HEK293 (cell line): ENCODE data around the gene NPAS2.

Experiments used
- CTCF ChIA-PET: fragments of 350-600 bp; formaldehyde crosslinking; extraction: SDS; loops from one replicate; lab custom pipeline; 2021; ENCODE audit warnings: antibody characterized with exemption; lab: Yijun Ruan, JAX
- POLR2A ChIA-PET: fragments of 300-600 bp; formaldehyde crosslinking; extraction: SDS; loops from one replicate; lab custom pipeline; 2020; ENCODE audit warnings: antibody characterized with exemption, inconsistent platforms; lab: Yijun Ruan, JAX
- H3K27ac ChIP-seq: fragments of 200-500 bp; sonication (Bioruptor generic); 2 replicates; pipeline ENCODE4 v1.5.1; 2014; ENCODE audit warnings: low read depth, low read length, control low read depth, inconsistent platforms; ENCODE audit errors: extremely low read depth
- H3K36me3 ChIP-seq, 2 experiments: fragments of 200-500 bp in 1 of 2; sonication (Bioruptor generic) in 1 of 2; 1 replicate in 1 of 2; 2 replicates in 1 of 2; pipeline ENCODE4 v1.5.1; 2014 to 2017; ENCODE audit warnings: inconsistent platforms in 2 of 2, low read length in 2 of 2; ENCODE audit not compliant: control insufficient read depth in 2 of 2, insufficient read depth in 1 of 2
- H3K4me1 ChIP-seq: fragments of 200-500 bp; sonication (Bioruptor generic); 2 replicates; pipeline ENCODE4 v1.5.1; 2014; ENCODE audit warnings: mild to moderate bottlenecking, low read length, inconsistent platforms; ENCODE audit not compliant: control insufficient read depth, insufficient read depth
- H3K4me3 ChIP-seq: 2 replicates; pipeline ENCODE4 v1.5.1; 2011; ENCODE audit warnings: low read depth, mild to moderate bottlenecking, control low read depth, low read length, moderate library complexity
- H3K9me3 ChIP-seq: fragments of 200-500 bp; sonication (Bioruptor generic); 2 replicates; pipeline ENCODE4 v1.5.1; 2014; ENCODE audit warnings: low read depth, low read length, inconsistent platforms; ENCODE audit not compliant: control insufficient read depth, insufficient read depth
- ATF2 ChIP-seq: fragments of 450-650 bp; formaldehyde crosslinking; IDR thresholded peaks from 2 replicates; pipeline ENCODE4 v1.5.1; 2016; ENCODE audit warnings: missing biosample characterization, missing genetic modification characterization, low read depth
- FEZF1 ChIP-seq: fragments of 450-650 bp; formaldehyde crosslinking; IDR thresholded peaks from 2 replicates; pipeline ENCODE4 v1.5.1; 2016; ENCODE audit warnings: missing biosample characterization, missing genetic modification characterization
- GFI1B ChIP-seq: fragments of 450-650 bp; formaldehyde crosslinking; IDR thresholded peaks from 2 replicates; pipeline ENCODE4 v1.5.1; 2016; ENCODE audit warnings: missing biosample characterization, missing genetic modification characterization
- PATZ1 ChIP-seq: fragments of 450-650 bp; formaldehyde crosslinking; IDR thresholded peaks from 2 replicates; pipeline ENCODE4 v1.5.1; 2016; ENCODE audit warnings: missing biosample characterization, missing genetic modification characterization
- PRDM10 ChIP-seq: fragments of 450-650 bp; formaldehyde crosslinking; IDR thresholded peaks from 2 replicates; pipeline ENCODE4 v1.5.1; 2016; ENCODE audit warnings: missing biosample characterization, missing genetic modification characterization
- PRDM6 ChIP-seq: fragments of 450-650 bp; formaldehyde crosslinking; IDR thresholded peaks from 2 replicates; pipeline ENCODE4 v1.5.1; 2017; ENCODE audit warnings: missing biosample characterization, missing genetic modification characterization
- TRIM28 ChIP-seq: IDR thresholded peaks from 2 replicates; pipeline ENCODE4 v1.6.1; 2011; ENCODE audit warnings: low read length, control low read depth, borderline replicate concordance
- ZBTB1 ChIP-seq: fragments of 450-650 bp; formaldehyde crosslinking; IDR thresholded peaks from 2 replicates; pipeline ENCODE4 v1.5.1; 2016; ENCODE audit warnings: missing biosample characterization, missing genetic modification characterization
- ZBTB10 ChIP-seq: fragments of 450-650 bp; formaldehyde crosslinking; IDR thresholded peaks from 2 replicates; pipeline ENCODE4 v1.5.1; 2016; ENCODE audit warnings: missing biosample characterization, missing genetic modification characterization
- ZNF133 ChIP-seq: fragments of 450-650 bp; formaldehyde crosslinking; IDR thresholded peaks from 2 replicates; pipeline ENCODE4 v1.5.1; 2016; ENCODE audit warnings: missing biosample characterization, missing genetic modification characterization
- ZNF138 ChIP-seq: fragments of 450-650 bp; formaldehyde crosslinking; IDR thresholded peaks from 2 replicates; pipeline ENCODE4 v1.5.1; 2016; ENCODE audit warnings: missing biosample characterization, missing genetic modification characterization, borderline replicate concordance
- ZNF24 ChIP-seq: fragments of 450-650 bp; formaldehyde crosslinking; IDR thresholded peaks from 2 replicates; pipeline ENCODE4 v1.5.1; 2016; ENCODE audit warnings: missing biosample characterization, missing genetic modification characterization
- ZNF248 ChIP-seq: fragments of 450-650 bp; formaldehyde crosslinking; IDR thresholded peaks from 2 replicates; pipeline ENCODE4 v1.5.1; 2017; ENCODE audit warnings: missing biosample characterization, missing genetic modification characterization
- ZNF335 ChIP-seq: fragments of 450-650 bp; formaldehyde crosslinking; conservative IDR thresholded peaks from 2 replicates; pipeline ENCODE4 v1.5.1; 2016; ENCODE audit warnings: missing biosample characterization, missing genetic modification characterization
- ZNF341 ChIP-seq: fragments of 450-650 bp; formaldehyde crosslinking; IDR thresholded peaks from 2 replicates; pipeline ENCODE4; 2016; ENCODE audit warnings: low read depth, missing biosample characterization, missing genetic modification characterization
- ZNF366 ChIP-seq: fragments of 450-650 bp; formaldehyde crosslinking; conservative IDR thresholded peaks from 2 replicates; pipeline ENCODE4 v1.5.1; 2016; ENCODE audit warnings: missing biosample characterization, missing genetic modification characterization
- ZNF510 ChIP-seq: fragments of 450-650 bp; formaldehyde crosslinking; IDR thresholded peaks from 2 replicates; pipeline ENCODE4 v1.5.1; 2018; ENCODE audit warnings: mild to moderate bottlenecking, missing genetic modification characterization, missing biosample characterization; ENCODE audit not compliant: insufficient replicate concordance
- ZNF549 ChIP-seq: fragments of 450-650 bp; IDR thresholded peaks from 2 replicates; pipeline ENCODE4 v1.5.1; 2018; ENCODE audit warnings: missing biosample characterization, missing genetic modification characterization, mild to moderate bottlenecking, inconsistent platforms, moderate library complexity
- ZNF561 ChIP-seq: fragments of 450-650 bp; IDR thresholded peaks from 2 replicates; pipeline ENCODE4 v1.5.1; 2018; ENCODE audit warnings: missing biosample characterization, missing genetic modification characterization, borderline replicate concordance
- ZSCAN16 ChIP-seq: fragments of 450-650 bp; formaldehyde crosslinking; IDR thresholded peaks from 2 replicates; pipeline ENCODE4 v1.5.1; 2016; ENCODE audit warnings: missing biosample characterization, missing genetic modification characterization

NPAS2 gene

GRCh38 chr2:100909534-100910081 lies 89.7 kb downstream of the NPAS2 start (continued):
- TF ChIP-seq PRDM6 (peak; percentile 69), FEZF1 (tag by site-specific recombination) (peak; percentile 81), PRDM10 (tag by site-specific recombination) (peak; percentile 86), TRIM28 (peak; percentile 78), ZNF549 (peak; percentile 90), ZNF335 (peak; percentile 78), GFI1B (peak; percentile 57; the same call in 1 of the 2 replicates), PATZ1 (0 out of 2 replicates have a peak, but pooled peaks have one; percentile 27), ZNF561 (tag by site-specific recombination) (peak; percentile 62; the same call in 1 of the 2 replicates), ZSCAN16 (tag by site-specific recombination) (no peak), ZNF341 (tag by site-specific recombination) (peak; percentile 64), ATF2 (tag by site-specific recombination) (0 out of 2 replicates have a peak, but pooled peaks have one; percentile 5), ZNF138 (tag by site-specific recombination) (no peak)

- no peak overlapping the region for H3K4me3 ChIP-seq
- CTCF ChIA-PET = interaction anchor here (0.6 to 0.7 kb wide), 2 partner anchors 41 to 898 kb away, joined by 3 read pairs; no protein-coding TSS in a partner anchor
Measured at GRCh38 chr2:100910111-100910510, 90.2 kb downstream of the NPAS2 start.

More at GRCh38 chr2:100910111-100910510, 90.2 kb downstream of the NPAS2 start:
- POLR2A ChIA-PET = no interaction called here
- TF ChIP-seq ZBTB10 (no peak), ZNF366 (no peak), ZNF133 (tag by site-specific recombination) (no peak), ZNF24 (tag by site-specific recombination) (no peak), ZNF248 (tag by site-specific recombination) (no peak), ZBTB1 (no peak), ZNF510 (tag by site-specific recombination) (no peak)
- H3K27ac ChIP-seq = no peak overlapping the region
- H3K9me3 ChIP-seq = no peaks in the 10 kb centered on the region
- peaks cover 0 to 7% of the 10 kb centered on the region in 2 experiments; a peak in 1 of 3 replicates for H3K36me3 ChIP-seq
- peaks cover 10% of the 10 kb centered on the region for H3K4me1 ChIP-seq
